HG03066 (cell line): ENCODE data around the gene TRIAP1.

Source experiments
- ATAC-seq: cut with Tn5 transposase; IDR thresholded peaks from one replicate; pipeline ENCODE4 v1.9.1; 2021; ENCODE audit warnings: low read depth; ENCODE audit not compliant: unreplicated experiment

Gene TRIAP1

DNA sequence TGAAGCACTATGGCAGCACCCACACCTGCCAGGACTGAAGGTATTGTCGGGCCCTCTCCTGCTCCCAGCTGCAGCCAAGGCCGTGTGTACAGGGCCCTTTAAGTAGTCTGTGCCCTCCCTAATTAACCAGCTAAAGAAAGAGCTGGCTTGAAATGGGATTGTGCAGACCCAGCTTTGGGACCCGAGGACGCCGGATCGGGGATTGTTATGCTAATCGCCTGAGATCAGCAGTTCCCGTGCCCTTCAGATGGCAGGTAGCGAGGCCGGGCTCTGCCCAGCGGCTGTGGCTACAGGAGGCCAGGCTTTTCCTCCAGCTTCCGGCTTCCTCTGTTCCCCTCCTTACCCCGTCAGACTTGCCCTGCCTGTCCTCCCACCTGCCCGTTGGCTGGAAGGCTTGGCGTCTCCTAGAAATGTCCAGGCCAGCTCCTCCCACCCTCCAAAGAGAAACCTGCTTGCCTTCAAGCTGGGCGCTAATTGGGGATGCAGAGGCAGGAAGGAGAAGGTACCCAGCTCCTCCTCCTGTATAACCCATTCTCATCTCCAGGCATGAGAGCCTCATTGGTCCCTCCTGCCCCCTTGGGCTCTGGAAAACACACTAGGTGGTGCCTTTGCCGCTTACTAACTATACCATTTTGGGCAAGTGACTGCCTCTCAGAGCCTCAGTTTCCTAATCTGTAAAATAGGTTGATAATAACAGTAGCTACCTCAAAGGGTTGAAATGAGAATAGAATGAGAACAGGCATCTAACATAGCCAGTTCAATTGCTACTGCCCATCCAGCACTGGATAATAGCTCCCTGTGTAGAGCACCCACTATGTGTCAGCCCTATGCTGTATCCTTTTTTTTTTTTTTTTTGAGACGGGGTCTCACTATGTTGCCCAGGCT lies 51.5 kb downstream of the TRIAP1 start:
- ATAC-seq: no peak
